Type B pancreatic cell (in vitro differentiated cells): ENCODE measurements around the gene BCAS3. TPM values are rescaled to one million over a fixed set of nuclear protein-coding genes. Genes with fewer than 3 reads are reported as not detected.

Experiments used
- DNase-seq: peaks from one replicate; pipeline ENCODE4 v3.0.0; 2021; ENCODE audit warnings: mixed read lengths; ENCODE audit not compliant: unreplicated experiment; ENCODE audit errors: extremely low spot score
- H3K27ac Mint-ChIP-seq: 2 replicates; pipeline ENCODE4 v1.8.0; 2021; ENCODE audit warnings: mild to moderate bottlenecking, mixed read lengths
- H3K27me3 Mint-ChIP-seq: 2 replicates; pipeline ENCODE4 v1.8.0; 2021; ENCODE audit warnings: mixed read lengths
- H3K36me3 Mint-ChIP-seq: 2 replicates; pipeline ENCODE4 v1.8.0; 2021; ENCODE audit warnings: mixed read lengths
- H3K4me1 Mint-ChIP-seq: one replicate; pipeline ENCODE4 v1.8.0; 2021; ENCODE audit warnings: mixed read lengths; ENCODE audit not compliant: unreplicated experiment
- H3K4me3 Mint-ChIP-seq: 2 replicates; pipeline ENCODE4 v1.8.0; 2021; ENCODE audit warnings: mild to moderate bottlenecking, mixed read lengths
- H3K9me3 Mint-ChIP-seq: 2 replicates; pipeline ENCODE4 v1.8.0; 2021; ENCODE audit warnings: mixed read lengths
- total RNA-seq: library from RNA; stranded (reverse); gene quantifications from 2 replicates; pipeline ENCODE4 v1.2.1, GENCODE V29; 2021; ENCODE audit warnings: low replicate concordance
- TF ChIP-seq, protein P1 (sequence below): fragments of 200-600 bp; sonication (generic); conservative IDR thresholded peaks from 2 replicates; pipeline ENCODE4 v1.5.0; 2021; ENCODE audit warnings: antibody characterized with exemption, mild to moderate bottlenecking

Gene BCAS3
- total RNA-seq, 1 donor from 2014 or later = 23.0 TPM

DNA sequence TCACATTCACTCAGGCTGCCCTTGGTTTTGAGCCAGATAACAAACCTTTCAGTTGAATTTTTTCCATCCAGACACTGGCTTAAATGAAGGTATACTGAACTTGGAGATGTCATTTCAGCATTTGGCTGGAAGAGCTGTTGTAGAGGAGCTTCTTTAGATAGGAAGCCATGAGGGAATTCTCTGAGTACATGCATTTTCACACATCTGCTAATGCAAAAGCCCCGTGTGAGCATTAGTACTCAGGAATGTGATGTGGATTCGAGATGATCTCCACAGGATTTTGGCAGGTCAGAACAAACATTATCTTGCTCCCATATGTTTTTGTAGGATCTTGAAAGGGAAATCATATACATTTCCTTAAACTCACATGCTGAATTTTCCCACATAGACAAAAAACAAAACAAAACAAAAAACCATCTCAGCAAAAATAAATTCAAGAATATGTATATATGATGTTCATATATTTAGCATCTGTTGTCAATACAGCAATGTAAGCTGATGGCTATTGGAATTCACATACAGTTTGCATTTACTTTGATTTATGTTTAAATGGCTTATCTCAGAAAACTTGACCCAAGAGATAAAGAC, 444.8 kb downstream of the BCAS3 start:
- Mint-ChIP-seq H3K4me1 (peaks cover 18% of the 10 kb centered on the region), H3K9me3 (no peaks in the 10 kb centered on the region), H3K36me3 (no peaks in the 10 kb centered on the region), H3K4me3 (no peak overlapping the region), H3K27me3 (no peaks in the 10 kb centered on the region), H3K27ac (no peak overlapping the region)
- TF ChIP-seq, protein P1, sequence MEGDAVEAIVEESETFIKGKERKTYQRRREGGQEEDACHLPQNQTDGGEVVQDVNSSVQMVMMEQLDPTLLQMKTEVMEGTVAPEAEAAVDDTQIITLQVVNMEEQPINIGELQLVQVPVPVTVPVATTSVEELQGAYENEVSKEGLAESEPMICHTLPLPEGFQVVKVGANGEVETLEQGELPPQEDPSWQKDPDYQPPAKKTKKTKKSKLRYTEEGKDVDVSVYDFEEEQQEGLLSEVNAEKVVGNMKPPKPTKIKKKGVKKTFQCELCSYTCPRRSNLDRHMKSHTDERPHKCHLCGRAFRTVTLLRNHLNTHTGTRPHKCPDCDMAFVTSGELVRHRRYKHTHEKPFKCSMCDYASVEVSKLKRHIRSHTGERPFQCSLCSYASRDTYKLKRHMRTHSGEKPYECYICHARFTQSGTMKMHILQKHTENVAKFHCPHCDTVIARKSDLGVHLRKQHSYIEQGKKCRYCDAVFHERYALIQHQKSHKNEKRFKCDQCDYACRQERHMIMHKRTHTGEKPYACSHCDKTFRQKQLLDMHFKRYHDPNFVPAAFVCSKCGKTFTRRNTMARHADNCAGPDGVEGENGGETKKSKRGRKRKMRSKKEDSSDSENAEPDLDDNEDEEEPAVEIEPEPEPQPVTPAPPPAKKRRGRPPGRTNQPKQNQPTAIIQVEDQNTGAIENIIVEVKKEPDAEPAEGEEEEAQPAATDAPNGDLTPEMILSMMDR = no peak
- DNase-seq = no peak

DNA sequence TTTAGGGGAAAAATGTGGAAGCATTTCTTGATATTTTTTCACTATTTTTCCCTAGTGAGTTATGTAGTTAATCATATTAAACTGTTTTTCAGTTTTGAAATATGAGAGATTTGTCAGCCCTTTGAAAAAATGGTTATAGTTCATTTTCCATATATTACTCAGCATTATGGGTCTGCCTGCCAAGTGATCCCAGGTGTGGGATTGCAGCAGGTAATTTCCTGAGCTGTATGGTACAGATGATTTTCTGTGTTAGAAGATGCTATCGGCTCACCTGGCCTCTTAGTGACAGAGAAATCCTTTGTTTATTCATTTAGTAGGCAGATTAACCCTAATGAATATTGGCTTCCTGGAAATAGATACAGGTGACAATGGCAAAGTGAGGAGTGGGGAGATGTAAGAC, 446.9 kb downstream of the BCAS3 start:
- no peak overlapping the region for H3K4me3 Mint-ChIP-seq
- no peaks in the 10 kb centered on the region for H3K27me3 Mint-ChIP-seq
- H3K36me3 Mint-ChIP-seq = no peaks in the 10 kb centered on the region
- no peak for DNase-seq
- H3K9me3 Mint-ChIP-seq = no peaks in the 10 kb centered on the region
- H3K27ac Mint-ChIP-seq = no peak overlapping the region
- TF ChIP-seq, protein P1 = no peak
- H3K4me1 Mint-ChIP-seq = peaks cover 34% of the 10 kb centered on the region

DNA sequence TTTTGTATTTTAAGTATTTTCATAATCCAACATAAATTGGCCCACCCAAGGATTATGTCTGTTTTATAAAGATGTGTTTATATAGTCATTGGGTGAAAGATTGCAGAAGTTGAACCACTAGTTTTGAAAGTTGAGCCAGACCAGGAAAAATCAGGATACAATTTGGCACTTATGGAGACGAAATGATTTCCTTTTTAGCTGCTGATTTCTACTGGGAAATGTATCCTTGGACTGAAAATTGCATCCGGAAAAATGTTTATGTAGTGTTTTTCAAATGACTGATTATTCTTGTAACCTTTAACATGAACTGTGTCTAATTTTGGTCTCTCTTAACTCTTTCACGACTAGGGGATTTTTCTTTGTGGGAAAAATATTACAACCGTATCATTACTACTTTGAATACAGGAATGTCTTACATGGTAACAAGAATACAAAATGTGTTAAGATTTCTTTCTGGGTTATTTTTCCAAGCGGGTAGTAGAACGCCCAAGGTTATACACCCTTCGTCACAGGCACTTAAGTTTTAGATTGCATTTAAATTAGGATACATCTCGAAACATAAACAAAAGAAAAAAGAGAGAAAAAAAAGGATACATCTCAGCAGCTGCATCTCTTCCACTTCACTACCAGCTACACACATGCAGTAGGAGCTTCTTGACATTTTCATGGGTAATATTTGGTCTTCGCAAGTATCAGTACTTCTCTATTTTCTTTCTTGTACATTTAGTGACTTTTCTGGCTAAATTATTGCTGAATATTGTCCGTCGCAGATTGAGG, 449.0 kb downstream of the BCAS3 start:
- Mint-ChIP-seq H3K27ac (no peak overlapping the region), H3K27me3 (no peaks in the 10 kb centered on the region)

DNA sequence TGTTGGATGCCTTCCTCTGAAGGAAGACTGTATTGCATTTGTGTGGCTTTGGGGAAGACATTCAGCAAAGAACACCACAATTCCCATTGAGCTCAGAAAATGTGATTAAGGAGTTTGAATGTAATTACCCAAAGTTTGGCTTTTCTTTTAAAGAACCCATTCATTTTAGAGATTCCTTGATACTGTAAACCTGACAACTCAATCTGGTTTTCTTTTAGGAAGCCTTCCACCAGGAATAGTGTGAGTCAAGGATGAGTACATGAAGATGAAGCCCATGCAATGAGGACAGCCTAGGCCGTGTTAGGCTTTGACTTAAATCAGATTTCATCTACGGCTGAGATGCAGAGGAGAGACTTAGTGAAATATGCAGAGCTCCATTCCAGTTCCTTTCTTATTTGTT, 450.3 kb downstream of the BCAS3 start:
- H3K4me3 Mint-ChIP-seq = no peak overlapping the region
- H3K36me3 Mint-ChIP-seq = no peaks in the 10 kb centered on the region
- H3K27me3 Mint-ChIP-seq = peaks cover 3% of the 10 kb centered on the region
- H3K4me1 Mint-ChIP-seq = peaks cover 60% of the 10 kb centered on the region
- H3K27ac Mint-ChIP-seq = no peak overlapping the region
- no peak for DNase-seq
- H3K9me3 Mint-ChIP-seq = no peaks in the 10 kb centered on the region
- TF ChIP-seq, protein P1 = no peak

More for the DNA sequence above, 449.0 kb downstream of the BCAS3 start:
- TF ChIP-seq, protein P1 = no peak
- H3K4me3 Mint-ChIP-seq = peak overlapping the region; percentile 12
- H3K4me1 Mint-ChIP-seq = peaks cover 48% of the 10 kb centered on the region
- H3K36me3 Mint-ChIP-seq = no peaks in the 10 kb centered on the region
- DNase-seq = no peak
- no peaks in the 10 kb centered on the region for H3K9me3 Mint-ChIP-seq

DNA sequence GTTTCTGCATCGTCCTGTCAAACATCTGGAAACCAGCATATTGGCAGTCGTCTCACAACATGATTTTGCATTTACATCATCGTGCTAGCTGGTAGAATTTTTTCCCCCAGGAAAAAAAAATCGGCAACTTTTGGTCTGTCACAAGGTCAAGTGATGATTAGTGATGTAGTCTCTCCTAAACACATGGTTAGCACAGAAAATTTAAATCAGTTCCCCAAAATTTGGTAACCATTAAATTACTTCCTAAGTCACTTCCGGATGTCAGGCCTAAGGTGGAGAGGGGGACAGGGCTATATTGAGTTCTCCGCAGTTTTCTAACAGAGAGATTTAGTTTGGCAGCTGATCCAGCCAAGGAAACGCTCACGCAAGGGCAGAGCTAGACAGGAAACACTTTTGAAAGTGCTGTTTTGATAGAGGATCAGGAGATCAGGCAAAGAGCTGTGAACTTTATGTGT, 451.0 kb downstream of the BCAS3 start:
- no peaks in the 10 kb centered on the region for H3K9me3 Mint-ChIP-seq
- peaks cover 64% of the 10 kb centered on the region for H3K4me1 Mint-ChIP-seq
- H3K4me3 Mint-ChIP-seq = peak overlapping the region; percentile 48
- H3K27me3 Mint-ChIP-seq = peaks cover 3% of the 10 kb centered on the region
- no peak for DNase-seq
- TF ChIP-seq, protein P1 = no peak
- H3K36me3 Mint-ChIP-seq = no peaks in the 10 kb centered on the region
- peak overlapping the region; percentile 72 for H3K27ac Mint-ChIP-seq
